GM12878 (cell line): ENCODE measurements around the gene QSOX2. TPM values are rescaled to one million over a fixed set of nuclear protein-coding genes. Genes with fewer than 3 reads are reported as not detected.

Experiments
- ATAC-seq: fragments of 200-7000 bp; cut with Tn5 transposase; 3 replicates; pipeline ENCODE4 v1.9.1; 2020; ENCODE audit warnings: mild to moderate bottlenecking, moderate library complexity
- BruUV-seq: library from RNA; stranded (reverse); fragments of 400-500 nt; replicated peaks from 2 replicates; lab custom pipeline; 2021; lab: Mats Ljungman, UMichigan
- CTCF ChIA-PET: fragments of 300-600 bp; sonication (Branson Sonifier 250); formaldehyde crosslinking; extraction: SDS; loops from one replicate; lab custom pipeline; 2021; ENCODE audit warnings: inconsistent platforms; lab: Yijun Ruan, JAX
- POLR2A ChIA-PET: fragments of 350-600 bp; formaldehyde crosslinking; extraction: SDS; loops from one replicate; lab custom pipeline; 2021; ENCODE audit warnings: inconsistent platforms; lab: Charles Lee
- RAD21 ChIA-PET: fragments of 300-600 bp; sonication (Branson Sonifier 250); formaldehyde crosslinking; loops from one replicate; lab custom pipeline; 2023; ENCODE audit warnings: antibody characterized with exemption; ENCODE audit not compliant: unreplicated experiment; lab: Charles Lee
- SMC1A ChIA-PET: fragments of 300-600 bp; sonication (Branson Sonifier 250); formaldehyde crosslinking; loops from one replicate; lab custom pipeline; 2023; ENCODE audit not compliant: unreplicated experiment, uncharacterized antibody; lab: Charles Lee
- DNase-seq: peaks from one replicate; pipeline ENCODE4 v3.0.0-alpha.2; 2011; ENCODE audit warnings: low read depth, low spot score
- FAIRE-seq: peaks from 3 replicates; lab custom pipeline; 2011; peaks lifted over from hg19 to GRCh38; lab: Jason Lieb, UNC
- H2AFZ ChIP-seq: 2 replicates; pipeline ENCODE4 v1.6.0; 2011; ENCODE audit warnings: low read depth, low read length, control low read depth; ENCODE audit not compliant: control insufficient read depth
- H3K27ac ChIP-seq: 2 replicates; pipeline ENCODE4 v1.5.1; 2011; ENCODE audit warnings: control low read depth; ENCODE audit not compliant: control insufficient read depth, insufficient read depth
- H3K27me3 ChIP-seq, 2 experiments: replicated peaks in 1 of 2; 2 replicates each; pipeline versions ENCODE4 v1.6.0 to v1.6.1; 2011; ENCODE audit warnings: low read length in 1 of 2; ENCODE audit not compliant: control insufficient read depth in 2 of 2, insufficient read depth in 2 of 2
- H3K36me3 ChIP-seq, 2 experiments: 2 replicates each; pipeline ENCODE4 v1.5.1; 2011; ENCODE audit warnings: low read length in 1 of 2; ENCODE audit not compliant: control insufficient read depth in 2 of 2, insufficient read depth in 2 of 2
- H3K4me1 ChIP-seq: 2 replicates; pipeline ENCODE4 v1.6.1; 2011; ENCODE audit warnings: mild to moderate bottlenecking, low read length, moderate library complexity, mixed read lengths; ENCODE audit not compliant: control insufficient read depth, insufficient read depth
- H3K4me2 ChIP-seq: 2 replicates; pipeline ENCODE4 v1.6.0; 2011; ENCODE audit warnings: control low read depth; ENCODE audit not compliant: control insufficient read depth, insufficient read depth
- H3K4me3 ChIP-seq: fragments of 200-600 bp; sonication (generic); 2 replicates; pipeline ENCODE4 v1.5.1; 2016
- H3K79me2 ChIP-seq: 2 replicates; pipeline ENCODE4 v1.6.0; 2011; ENCODE audit warnings: low read length; ENCODE audit not compliant: control insufficient read depth, insufficient read depth
- H3K9ac ChIP-seq: 2 replicates; pipeline ENCODE4 v1.8.0; 2011; ENCODE audit warnings: low read length, control low read depth, mixed read lengths; ENCODE audit not compliant: control insufficient read depth, insufficient read depth
- H3K9me3 ChIP-seq: replicated peaks from 3 replicates; pipeline ENCODE4 v1.5.1; 2011; ENCODE audit warnings: mild to moderate bottlenecking, low read length; ENCODE audit not compliant: control insufficient read depth, insufficient read depth
- H4K20me1 ChIP-seq: 2 replicates; pipeline ENCODE4 v1.6.0; 2011; ENCODE audit not compliant: control insufficient read depth, insufficient read depth
- JUND ChIP-seq: IDR thresholded peaks from 2 replicates; pipeline ENCODE4 v1.6.1; 2012; ENCODE audit warnings: low read depth, mild to moderate bottlenecking, low read length, improper control_type of control experiment, moderate library complexity
- PML ChIP-seq: IDR thresholded peaks from 2 replicates; pipeline ENCODE4 v1.6.1; 2012; ENCODE audit warnings: low read length, inconsistent platforms
- RAD21 ChIP-seq: IDR thresholded peaks from 2 replicates; pipeline ENCODE4 v1.6.1; 2011; ENCODE audit warnings: mild to moderate bottlenecking, low read depth, low read length, moderate library complexity; ENCODE audit not compliant: insufficient read depth
- RB1 ChIP-seq: fragments of 450-650 bp; formaldehyde crosslinking; IDR thresholded peaks from 2 replicates; pipeline ENCODE4 v1.6.1; 2017; ENCODE audit warnings: mild to moderate bottlenecking, borderline replicate concordance
- SUZ12 ChIP-seq: fragments of 200-600 bp; sonication (generic); IDR thresholded peaks from one replicate; pipeline ENCODE4 v1.6.1; 2018; ENCODE audit warnings: antibody characterized with exemption, mild to moderate bottlenecking; ENCODE audit not compliant: unreplicated experiment
- TCF3 ChIP-seq: IDR thresholded peaks from 2 replicates; pipeline ENCODE4 v1.6.1; 2012; ENCODE audit warnings: low read depth, mild to moderate bottlenecking, low read length, borderline replicate concordance; ENCODE audit not compliant: insufficient read depth
- WGBS: methylation state at CpG from one replicate; pipeline ENCODE4 v1.1.6; 2016; ENCODE audit warnings: low lambda C conversion rate; ENCODE audit not compliant: insufficient replicate concordance, insufficient coverage; ENCODE audit errors: missing lambda C conversion rate; 5-methylcytosine and 5-hydroxymethylcytosine counted together
- in situ Hi-C: fragments of 300-500 bp; cut with MboI; formaldehyde crosslinking; loops from 9 replicates; pipeline ENCODE4 v1.14.3; 2018; ENCODE audit warnings: mixed read lengths
- intact Hi-C: fragments of 100-400 bp; cut with micrococcal nuclease; formaldehyde crosslinking; loops from one replicate; pipeline ENCODE4 v1.14.2; 2022; ENCODE audit not compliant: unreplicated experiment
- polyA plus RNA-seq, 11 experiments: library from polyadenylated mRNA; depleted of rRNA in 4 of 11; unstranded in 6 of 11; stranded (reverse) in 5 of 11; fragments of >200 nt; fragmentation: Nextera tagmentation in 4 of 11; fragmentation: Illumina TruSeq in 1 of 11; extraction: Ambion mirVana in 4 of 11; extraction: Trizol in 1 of 11; gene quantifications; 1 replicate in 1 of 11; 2 replicates in 10 of 11; pipeline versions ENCODE4 v1.2.1 to v1.2.3, GENCODE V29; 2011 to 2016; ENCODE audit warnings: inconsistent platforms in 2 of 11, missing spikeins in 2 of 11, low read depth in 1 of 11
- total RNA-seq, 4 experiments: library from RNA; depleted of rRNA in 3 of 4; stranded (reverse); fragments of >200 nt in 3 of 4; fragmentation: Illumina TruSeq in 1 of 4; extraction: Trizol in 1 of 4; gene quantifications; 2 replicates each; pipeline versions ENCODE4 v1.2.1 to v1.2.3, GENCODE V29; 2013 to 2021

Gene QSOX2
- total and polyA plus RNA-seq, 10 of the 15 experiments (the other 5 are each of a cell fraction or from before 2014, with no cell fraction given), result 0.34 to 16.1 (median 8.2) TPM

DNA sequence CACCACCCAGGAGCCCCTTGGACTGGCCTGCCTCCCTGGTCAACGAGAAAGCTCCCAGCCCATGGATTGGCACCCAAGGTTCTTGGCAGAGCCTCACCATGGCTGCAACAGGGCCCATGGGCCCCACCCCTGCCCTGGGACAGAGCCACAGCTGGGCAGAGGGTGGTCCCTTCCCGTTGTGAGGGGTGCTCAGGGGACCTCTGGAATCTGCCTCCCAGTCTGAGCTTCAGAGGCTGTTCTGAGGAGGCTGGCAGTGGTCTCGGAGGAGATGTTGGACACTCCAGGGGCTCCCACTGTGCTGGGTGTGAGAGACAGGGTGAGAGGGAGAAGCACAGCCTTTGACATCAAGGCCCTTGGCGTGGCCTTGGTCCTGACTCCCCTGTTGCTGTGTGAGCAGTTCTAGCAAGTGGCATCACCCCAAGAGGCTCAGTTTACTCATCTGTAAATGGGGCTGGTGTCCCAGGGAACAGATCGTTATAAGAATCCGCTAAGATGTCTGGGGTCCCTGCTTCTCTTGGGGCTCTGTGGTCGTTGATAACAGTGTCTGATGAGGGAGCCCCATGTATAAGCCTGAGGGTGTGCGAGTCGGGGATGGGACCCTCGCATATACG, 73.7 kb downstream of the QSOX2 start:
- Histone ChIP-seq H3K27me3 (peaks cover 0 to 4% of the 10 kb centered on the region in 2 experiments; a peak in 2 of 4 replicates), H3K4me2 (no peak overlapping the region), H2AFZ (no peak overlapping the region), H3K4me1 (no peaks in the 10 kb centered on the region), H3K36me3 (no peaks in the 10 kb centered on the region), H3K9ac (no peak overlapping the region), H4K20me1 (no peaks in the 10 kb centered on the region), H3K9me3 (no peaks in the 10 kb centered on the region), H3K4me3 (no peak overlapping the region), H3K79me2 (no peaks in the 10 kb centered on the region), H3K27ac (no peak overlapping the region)
- DNase-seq (no peak), ATAC-seq (no peak), FAIRE-seq (no peak)
- ChIA-PET RAD21 (interaction anchor here (0.9 to 1.9 kb wide), 3 partner anchors 68 to 107 kb away, joined by 3 to 6 read pairs (median 3); no protein-coding TSS in a partner anchor), POLR2A (no interaction called here), CTCF (interaction anchor here (1.1 to 2.1 kb wide), 5 partner anchors 47 to 111 kb away, joined by 3 to 8 read pairs (median 4); no protein-coding TSS in a partner anchor), SMC1A (interaction anchor here (1.5 kb wide), 1 partner anchor 96 kb away, joined by 4 read pairs; no protein-coding TSS in a partner anchor)
- intact Hi-C loops (no loop called here), in situ Hi-C loops (loop anchor here (5.0 kb wide), 1 partner anchor 100 kb away; no protein-coding TSS in a partner anchor)
- TF ChIP-seq JUND (no peak), RAD21 (no peak), RB1 (no peak), PML (no peak), TCF3 (no peak), SUZ12 (no peak)
- BruUV-seq, result no TSS peak
- 28% methylated on average over 11 of the region's 11 CpGs for WGBS
